ENCODE data around the gene ANKH.

DNA sequence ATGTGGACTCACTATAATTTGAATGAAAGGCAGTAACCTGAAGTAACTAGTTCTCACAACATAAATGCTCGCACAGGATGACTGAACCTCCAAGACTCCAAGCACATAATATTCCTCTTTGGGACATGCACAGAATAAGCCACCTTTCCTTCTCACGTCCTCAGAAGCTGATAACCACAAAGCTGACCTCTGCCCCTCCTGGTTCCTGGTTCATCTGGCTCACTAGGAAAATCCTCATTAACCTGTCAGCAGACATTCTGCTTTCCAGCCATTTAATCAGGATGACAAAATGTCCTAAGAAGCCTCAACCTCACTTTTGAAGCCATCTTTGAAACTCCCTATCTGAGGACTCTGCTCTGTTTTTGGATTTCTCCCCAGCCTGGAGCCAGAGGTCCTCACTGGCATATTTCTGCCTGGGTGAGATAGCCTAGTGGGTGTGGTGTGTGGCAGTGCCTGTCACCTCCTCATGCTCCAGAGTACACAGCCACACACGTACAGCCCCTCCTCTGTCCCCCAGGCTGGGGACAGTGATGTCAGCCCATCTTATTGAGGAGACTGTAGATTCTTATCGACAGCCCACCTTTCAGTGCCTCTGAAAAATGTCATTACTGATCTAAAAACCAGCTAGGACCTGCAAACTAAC lies 10.3 kb downstream of the ANKH start:
- no peak for TF ChIP-seq RARB (CRISPR knock-in tag; IDR thresholded peaks at IDR 0.05)
- no peak for TF ChIP-seq ISL1 (CRISPR knock-in tag; IDR thresholded peaks at IDR 0.05)
- TF ChIP-seq, protein P1, sequence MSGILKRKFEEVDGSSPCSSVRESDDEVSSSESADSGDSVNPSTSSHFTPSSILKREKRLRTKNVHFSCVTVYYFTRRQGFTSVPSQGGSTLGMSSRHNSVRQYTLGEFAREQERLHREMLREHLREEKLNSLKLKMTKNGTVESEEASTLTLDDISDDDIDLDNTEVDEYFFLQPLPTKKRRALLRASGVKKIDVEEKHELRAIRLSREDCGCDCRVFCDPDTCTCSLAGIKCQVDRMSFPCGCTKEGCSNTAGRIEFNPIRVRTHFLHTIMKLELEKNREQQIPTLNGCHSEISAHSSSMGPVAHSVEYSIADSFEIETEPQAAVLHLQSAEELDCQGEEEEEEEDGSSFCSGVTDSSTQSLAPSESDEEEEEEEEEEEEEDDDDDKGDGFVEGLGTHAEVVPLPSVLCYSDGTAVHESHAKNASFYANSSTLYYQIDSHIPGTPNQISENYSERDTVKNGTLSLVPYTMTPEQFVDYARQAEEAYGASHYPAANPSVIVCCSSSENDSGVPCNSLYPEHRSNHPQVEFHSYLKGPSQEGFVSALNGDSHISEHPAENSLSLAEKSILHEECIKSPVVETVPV (CRISPR knock-in tag; IDR thresholded peaks at IDR 0.05): no peak
- TF ChIP-seq ZFP3 (CRISPR knock-in tag; IDR thresholded peaks at IDR 0.05): no peak

Data from SK-N-SH treated with all-trans-retinoic acid at 6 μM for 48 hours (cell line).